HepG2 (cell line): ENCODE results near the gene FEM1B. TPM values are rescaled to one million over a fixed set of nuclear protein-coding genes. Genes with fewer than 3 reads are reported as not detected.

Source experiments
- AKNA ChIP-seq: sonication (generic); formaldehyde crosslinking; IDR thresholded peaks from 2 replicates; pipeline ENCODE4 v1.4.0; 2020; ENCODE audit warnings: missing genetic modification reagents, borderline replicate concordance
- DBP ChIP-seq: sonication (generic); formaldehyde crosslinking; IDR thresholded peaks from 2 replicates; pipeline ENCODE4 v1.4.0; 2020; ENCODE audit warnings: missing genetic modification reagents; ENCODE audit errors: not compliant biosample characterization
- E2F1 ChIP-seq: sonication (generic); formaldehyde crosslinking; IDR thresholded peaks from 2 replicates; pipeline ENCODE4 v1.5.0; 2020; ENCODE audit warnings: missing genetic modification reagents
- E2F2 ChIP-seq: sonication (generic); formaldehyde crosslinking; IDR thresholded peaks from 2 replicates; pipeline ENCODE4 v1.4.0; 2020; ENCODE audit warnings: missing genetic modification reagents, borderline replicate concordance
- GATAD1 ChIP-seq: IDR thresholded peaks from 2 replicates; pipeline ENCODE4 v1.6.1; 2016; ENCODE audit warnings: missing genetic modification reagents, missing compliant biosample characterization
- JUND ChIP-seq: sonication (generic); formaldehyde crosslinking; IDR thresholded peaks from 2 replicates; pipeline ENCODE4 v1.8.0; 2022; ENCODE audit warnings: mild to moderate bottlenecking, missing genetic modification reagents
- MNT ChIP-seq: fragments of 450-650 bp; IDR thresholded peaks from 2 replicates; pipeline ENCODE4 v1.6.1; 2016
- PHF21A ChIP-seq: sonication (generic); formaldehyde crosslinking; IDR thresholded peaks from 2 replicates; pipeline ENCODE4 v1.5.0; 2020; ENCODE audit warnings: mild to moderate bottlenecking, missing genetic modification reagents
- RAD51 ChIP-seq: fragments of 450-650 bp; IDR thresholded peaks from 2 replicates; pipeline ENCODE4 v1.6.1; 2016; ENCODE audit warnings: borderline replicate concordance
- THYN1 ChIP-seq: sonication (generic); formaldehyde crosslinking; IDR thresholded peaks from 2 replicates; pipeline ENCODE4 v1.8.1; 2023; ENCODE audit warnings: low read depth, mild to moderate bottlenecking, moderate library complexity, missing genetic modification reagents, borderline replicate concordance
- ZNF143 ChIP-seq: sonication (generic); formaldehyde crosslinking; IDR thresholded peaks from 2 replicates; pipeline ENCODE4 v1.4.0; 2020; ENCODE audit warnings: missing genetic modification reagents
- polyA plus RNA-seq, 8 experiments: library from polyadenylated mRNA; depleted of rRNA in 3 of 8; stranded (reverse) in 7 of 8; unstranded in 1 of 8; fragments of >200 nt; fragmentation: Illumina TruSeq in 4 of 8; extraction: Trizol in 4 of 8; gene quantifications; 2 replicates each; pipeline versions ENCODE4 v1.2.1 to v1.2.3, GENCODE V29; 2011 to 2016; ENCODE audit warnings: low read depth in 4 of 8, missing spikeins in 1 of 8, mixed read lengths in 1 of 8; ENCODE audit not compliant: insufficient read depth in 1 of 8
- total RNA-seq, 5 experiments: library from RNA; depleted of rRNA; stranded (reverse); fragments of >200 nt; fragmentation: Illumina TruSeq; extraction: Trizol; gene quantifications; 2 replicates each; pipeline ENCODE4 v1.2.3, GENCODE V29; 2016; ENCODE audit warnings: low read depth in 1 of 5
- TF ChIP-seq, protein P1 (sequence below): sonication (generic); formaldehyde crosslinking; IDR thresholded peaks from 2 replicates; pipeline ENCODE4 v1.4.0; 2020; ENCODE audit warnings: mild to moderate bottlenecking, missing genetic modification reagents
- TF ChIP-seq, protein P2 (sequence below): IDR thresholded peaks from 2 replicates; pipeline ENCODE4 v1.6.1; 2016; ENCODE audit warnings: control low read depth

Gene FEM1B
- total and polyA plus RNA-seq, 2 of the 13 experiments (the other 11 are each of a cell fraction or from before 2014, with no cell fraction given) = 38.1 to 40.0 TPM

GRCh38 chr15:68300115-68300940, 22.8 kb downstream of the FEM1B start (continued):
- TF ChIP-seq E2F1 (CRISPR knock-in tag) = no peak
- TF ChIP-seq E2F2 (CRISPR knock-in tag) = no peak
- TF ChIP-seq, protein P1, sequence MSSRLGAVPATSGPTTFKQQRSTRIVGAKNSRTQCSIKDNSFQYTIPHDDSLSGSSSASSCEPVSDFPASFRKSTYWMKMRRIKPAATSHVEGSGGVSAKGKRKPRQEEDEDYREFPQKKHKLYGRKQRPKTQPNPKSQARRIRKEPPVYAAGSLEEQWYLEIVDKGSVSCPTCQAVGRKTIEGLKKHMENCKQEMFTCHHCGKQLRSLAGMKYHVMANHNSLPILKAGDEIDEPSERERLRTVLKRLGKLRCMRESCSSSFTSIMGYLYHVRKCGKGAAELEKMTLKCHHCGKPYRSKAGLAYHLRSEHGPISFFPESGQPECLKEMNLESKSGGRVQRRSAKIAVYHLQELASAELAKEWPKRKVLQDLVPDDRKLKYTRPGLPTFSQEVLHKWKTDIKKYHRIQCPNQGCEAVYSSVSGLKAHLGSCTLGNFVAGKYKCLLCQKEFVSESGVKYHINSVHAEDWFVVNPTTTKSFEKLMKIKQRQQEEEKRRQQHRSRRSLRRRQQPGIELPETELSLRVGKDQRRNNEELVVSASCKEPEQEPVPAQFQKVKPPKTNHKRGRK = no peak
- no peak for TF ChIP-seq AKNA (CRISPR knock-in tag)
- TF ChIP-seq ZNF143 = no peak
- TF ChIP-seq GATAD1 (CRISPR knock-in tag) = 0 out of 2 replicates have a peak, but pooled peaks have one; percentile 41
- TF ChIP-seq RAD51 = no peak
- no peak for TF ChIP-seq THYN1 (CRISPR knock-in tag)
- peak; percentile 49; the same call in 1 of the 2 replicates for TF ChIP-seq PHF21A (CRISPR knock-in tag)
- no peak for TF ChIP-seq DBP (CRISPR knock-in tag)
- no peak for TF ChIP-seq JUND (CRISPR knock-in tag)
- no peak for TF ChIP-seq MNT
- TF ChIP-seq, protein P2, sequence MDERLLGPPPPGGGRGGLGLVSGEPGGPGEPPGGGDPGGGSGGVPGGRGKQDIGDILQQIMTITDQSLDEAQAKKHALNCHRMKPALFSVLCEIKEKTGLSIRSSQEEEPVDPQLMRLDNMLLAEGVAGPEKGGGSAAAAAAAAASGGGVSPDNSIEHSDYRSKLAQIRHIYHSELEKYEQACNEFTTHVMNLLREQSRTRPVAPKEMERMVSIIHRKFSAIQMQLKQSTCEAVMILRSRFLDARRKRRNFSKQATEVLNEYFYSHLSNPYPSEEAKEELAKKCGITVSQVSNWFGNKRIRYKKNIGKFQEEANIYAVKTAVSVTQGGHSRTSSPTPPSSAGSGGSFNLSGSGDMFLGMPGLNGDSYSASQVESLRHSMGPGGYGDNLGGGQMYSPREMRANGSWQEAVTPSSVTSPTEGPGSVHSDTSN = no peak
